SK-N-MC (cell line): ENCODE data around the gene VAV3.

Experiments
- DNase-seq: peaks from one replicate; pipeline ENCODE4 v3.0.0-alpha.2; 2011; ENCODE audit warnings: low read depth, low spot score
- H3K27ac ChIP-seq: fragments of 200-600 bp; sonication (generic); 2 replicates; pipeline ENCODE4 v1.5.1; 2016; ENCODE audit warnings: mixed run types
- H3K36me3 ChIP-seq: fragments of 200-600 bp; sonication (generic); 2 replicates; pipeline ENCODE4 v1.6.1; 2017; ENCODE audit warnings: antibody characterized with exemption, low read length, mixed read lengths; ENCODE audit not compliant: insufficient read depth
- H3K4me3 ChIP-seq: fragments of 200-600 bp; sonication (generic); 2 replicates; pipeline ENCODE4 v1.5.1; 2016
- H3K9ac ChIP-seq: fragments of 200-600 bp; sonication (generic); 2 replicates; pipeline ENCODE4 v1.8.0; 2017; ENCODE audit warnings: mixed run types, mixed read lengths; ENCODE audit not compliant: insufficient read length
- H3K9me3 ChIP-seq: fragments of 200-600 bp; sonication (generic); 2 replicates; pipeline ENCODE4 v1.6.1; 2017; ENCODE audit warnings: low read depth, mild to moderate bottlenecking, antibody characterized with exemption, low read length, moderate library complexity, mixed read lengths
- EZH2 ChIP-seq: fragments of 200-600 bp; sonication (generic); IDR thresholded peaks from one replicate; pipeline ENCODE4 v1.6.1; 2017; ENCODE audit warnings: antibody characterized with exemption
- FOXP2 ChIP-seq: optimal IDR thresholded peaks from 2 replicates; pipeline ENCODE3; 2011; ENCODE audit warnings: mild to moderate bottlenecking, moderate library complexity; ENCODE audit not compliant: insufficient read depth; ENCODE audit errors: extremely low read length, control extremely low read depth
- POLR2AphosphoS5 ChIP-seq: IDR thresholded peaks from 2 replicates; pipeline ENCODE4 v1.6.1; 2012; ENCODE audit warnings: mild to moderate bottlenecking, low read depth, low read length, borderline replicate concordance

The VAV3 gene

DNA sequence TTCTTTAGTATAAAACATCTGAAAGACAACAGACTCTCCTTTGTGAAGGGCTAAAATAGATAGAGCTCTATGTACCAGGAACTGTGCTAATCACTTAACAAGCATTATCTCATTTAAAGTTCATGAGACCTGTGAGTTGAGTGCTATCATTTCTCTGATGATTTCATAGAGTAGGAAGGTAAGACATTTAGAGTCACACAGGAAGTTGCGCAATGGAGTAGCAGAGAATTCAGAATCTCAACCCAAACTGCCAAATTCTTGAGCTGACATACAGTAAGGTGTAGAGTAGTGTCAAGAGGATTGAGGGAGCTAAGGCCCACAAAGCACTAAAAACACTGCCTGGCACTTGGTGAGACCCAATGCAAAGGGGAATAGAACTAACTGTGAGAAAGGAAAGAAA, 439.8 kb downstream of the VAV3 start:
- H3K9me3 ChIP-seq: no peaks in the 10 kb centered on the region
- no peaks in the 10 kb centered on the region for H3K36me3 ChIP-seq
- no peak overlapping the region for H3K4me3 ChIP-seq
- no peak for DNase-seq
- no peak for TF ChIP-seq EZH2
- TF ChIP-seq POLR2AphosphoS5: no peak
- no peak for TF ChIP-seq FOXP2
- no peak overlapping the region for H3K27ac ChIP-seq
- H3K9ac ChIP-seq: no peak overlapping the region

DNA sequence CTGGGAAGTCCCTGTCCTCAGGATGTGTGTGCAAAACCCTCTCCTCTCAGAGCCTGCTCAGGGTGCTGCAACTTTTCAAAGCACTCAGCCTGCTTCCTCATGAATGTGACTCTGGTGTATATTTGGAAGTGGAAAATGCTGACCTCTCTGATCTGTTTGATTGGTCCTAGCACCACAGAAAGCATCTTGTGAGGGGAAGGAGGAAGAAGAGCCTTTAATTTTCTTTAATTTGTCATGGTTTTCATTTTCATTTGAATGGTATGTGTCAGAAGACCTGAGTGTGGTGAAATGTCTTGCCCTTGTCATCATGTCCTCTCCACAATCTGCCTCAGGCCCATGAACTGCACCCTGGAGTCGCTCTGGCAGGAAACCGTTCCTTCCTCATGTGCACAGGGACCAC, 440.7 kb downstream of the VAV3 start:
- TF ChIP-seq FOXP2 (no peak), EZH2 (no peak), POLR2AphosphoS5 (no peak)
- H3K9ac ChIP-seq: no peak overlapping the region
- H3K4me3 ChIP-seq: no peak overlapping the region
- H3K9me3 ChIP-seq: no peaks in the 10 kb centered on the region
- DNase-seq: no peak
- H3K27ac ChIP-seq: no peak overlapping the region
- H3K36me3 ChIP-seq: no peaks in the 10 kb centered on the region

DNA sequence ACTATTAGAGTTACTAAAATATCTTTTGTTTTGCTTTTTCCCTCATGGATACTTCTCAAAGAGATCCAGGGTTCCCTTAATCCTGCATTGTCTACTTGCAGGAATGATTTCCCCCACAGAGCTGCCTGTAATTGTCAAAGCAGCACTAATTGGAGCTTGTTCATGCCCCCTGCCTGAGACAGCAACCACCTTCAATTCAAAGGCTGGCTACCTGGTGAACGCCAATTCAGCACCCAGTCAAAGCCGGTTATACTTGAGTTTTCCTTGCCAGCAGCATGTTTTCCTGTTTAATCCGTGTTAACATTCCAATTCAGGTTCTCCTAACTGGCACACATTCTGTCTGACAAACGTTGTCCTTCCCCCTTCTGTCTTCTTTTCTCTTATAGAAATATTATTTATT, 441.2 kb downstream of the VAV3 start:
- no peak overlapping the region for H3K9ac ChIP-seq
- no peak overlapping the region for H3K4me3 ChIP-seq
- no peak for DNase-seq
- no peak overlapping the region for H3K27ac ChIP-seq
- TF ChIP-seq FOXP2: no peak
- TF ChIP-seq EZH2: no peak
- no peak for TF ChIP-seq POLR2AphosphoS5
- no peaks in the 10 kb centered on the region for H3K9me3 ChIP-seq
- H3K36me3 ChIP-seq: no peaks in the 10 kb centered on the region

DNA sequence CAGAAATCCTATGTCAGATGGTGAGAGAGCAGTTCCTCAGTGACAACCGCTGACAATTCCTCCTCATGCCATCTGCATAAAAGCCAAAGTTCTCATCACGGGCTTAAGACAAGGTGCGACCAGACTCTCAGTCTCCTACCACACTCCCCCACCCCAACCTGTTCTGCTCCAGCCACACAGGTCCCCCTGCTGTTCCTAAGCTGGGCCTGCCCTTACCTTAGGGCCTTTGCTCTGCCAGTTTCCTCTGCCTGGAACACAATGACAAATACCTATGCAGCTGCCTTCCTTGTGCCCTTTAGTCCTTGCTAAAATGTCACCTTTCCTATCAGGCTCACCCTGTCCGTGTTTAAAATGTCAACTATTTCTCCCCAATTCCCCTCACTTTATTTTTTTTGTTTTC, 441.9 kb downstream of the VAV3 start:
- Histone ChIP-seq H3K27ac (no peak overlapping the region), H3K36me3 (no peaks in the 10 kb centered on the region), H3K4me3 (no peak overlapping the region), H3K9me3 (no peaks in the 10 kb centered on the region), H3K9ac (no peak overlapping the region)
- DNase-seq: no peak
- TF ChIP-seq POLR2AphosphoS5: no peak
- no peak for TF ChIP-seq EZH2
- no peak for TF ChIP-seq FOXP2
